ENCODE data around the gene PSMD12. TPM values are rescaled to one million over a fixed set of nuclear protein-coding genes. Genes with fewer than 3 reads are reported as not detected.

PSMD12 gene
- total RNA-seq, 1 experiment from 2014 or later: 84.4 TPM

GRCh38 chr17:67392111-67392510 is 25.7 kb upstream of the PSMD12 start:
- Histone ChIP-seq H3K4me1 (no peaks in the 10 kb centered on the region), H3K4me3 (ENCODE audit: low read depth, low read length) (no peak overlapping the region), H3K9me3 (no peaks in the 10 kb centered on the region), H3K36me3 (ENCODE audit: control insufficient read depth, insufficient read depth, low read length) (no peaks in the 10 kb centered on the region), H3K27me3 (replicated peaks; ENCODE audit: control insufficient read depth, insufficient read depth, low read length) (no peaks in the 10 kb centered on the region)
- Mint-ChIP-seq H3K36me3 (ENCODE audit: insufficient read depth, unreplicated experiment) (no peaks in the 10 kb centered on the region), H3K4me3 (ENCODE audit: unreplicated experiment) (no peak overlapping the region), H3K27ac (ENCODE audit: unreplicated experiment) (no peak overlapping the region), H3K9me3 (ENCODE audit: unreplicated experiment) (no peaks in the 10 kb centered on the region), H3K27me3 (ENCODE audit: insufficient read depth, unreplicated experiment) (no peaks in the 10 kb centered on the region), H3K4me1 (ENCODE audit: low read depth, unreplicated experiment) (peaks cover 8% of the 10 kb centered on the region)
- POLR2A ChIA-PET: no interaction called here
- CTCF ChIA-PET: no interaction called here
- DNase-seq: no peak
- no TSS peak for BruUV-seq (replicated peaks)
- TF ChIP-seq, protein P1, sequence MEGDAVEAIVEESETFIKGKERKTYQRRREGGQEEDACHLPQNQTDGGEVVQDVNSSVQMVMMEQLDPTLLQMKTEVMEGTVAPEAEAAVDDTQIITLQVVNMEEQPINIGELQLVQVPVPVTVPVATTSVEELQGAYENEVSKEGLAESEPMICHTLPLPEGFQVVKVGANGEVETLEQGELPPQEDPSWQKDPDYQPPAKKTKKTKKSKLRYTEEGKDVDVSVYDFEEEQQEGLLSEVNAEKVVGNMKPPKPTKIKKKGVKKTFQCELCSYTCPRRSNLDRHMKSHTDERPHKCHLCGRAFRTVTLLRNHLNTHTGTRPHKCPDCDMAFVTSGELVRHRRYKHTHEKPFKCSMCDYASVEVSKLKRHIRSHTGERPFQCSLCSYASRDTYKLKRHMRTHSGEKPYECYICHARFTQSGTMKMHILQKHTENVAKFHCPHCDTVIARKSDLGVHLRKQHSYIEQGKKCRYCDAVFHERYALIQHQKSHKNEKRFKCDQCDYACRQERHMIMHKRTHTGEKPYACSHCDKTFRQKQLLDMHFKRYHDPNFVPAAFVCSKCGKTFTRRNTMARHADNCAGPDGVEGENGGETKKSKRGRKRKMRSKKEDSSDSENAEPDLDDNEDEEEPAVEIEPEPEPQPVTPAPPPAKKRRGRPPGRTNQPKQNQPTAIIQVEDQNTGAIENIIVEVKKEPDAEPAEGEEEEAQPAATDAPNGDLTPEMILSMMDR (IDR thresholded peaks at IDR 0.05; ENCODE audit: insufficient read depth in 1 of 2, low read depth in 1 of 2, low read length in 1 of 2, severe bottlenecking in 1 of 2, unreplicated experiment in 1 of 2): no peak
- intact Hi-C loops (cut with micrococcal nuclease; ENCODE audit: unreplicated experiment): no loop called here

GRCh38 chr17:67390646-67391361 is 24.4 kb upstream of the PSMD12 start:
- peaks cover 8% of the 10 kb centered on the region for H3K4me1 Mint-ChIP-seq (ENCODE audit: low read depth, unreplicated experiment)
- POLR2A ChIA-PET: interaction anchor here (0.6 kb wide), 1 partner anchor 14 kb away, joined by 3 read pairs; no protein-coding TSS in a partner anchor
- H3K4me3 ChIP-seq (ENCODE audit: low read depth, low read length): no peak overlapping the region

GRCh38 chr17:67390006-67390645 is 23.7 kb upstream of the PSMD12 start:
- CTCF ChIA-PET: interaction anchor here (0.6 kb wide), 1 partner anchor 65 kb away, joined by 5 read pairs; no protein-coding TSS in a partner anchor
- no peaks in the 10 kb centered on the region for H3K27me3 Mint-ChIP-seq (ENCODE audit: insufficient read depth, unreplicated experiment)

More at GRCh38 chr17:67390646-67391361, 24.4 kb upstream of the PSMD12 start:
- Mint-ChIP-seq H3K27me3 (ENCODE audit: insufficient read depth, unreplicated experiment) (no peaks in the 10 kb centered on the region), H3K4me3 (ENCODE audit: unreplicated experiment) (no peak overlapping the region), H3K27ac (ENCODE audit: unreplicated experiment) (no peak overlapping the region), H3K9me3 (ENCODE audit: unreplicated experiment) (no peaks in the 10 kb centered on the region), H3K36me3 (ENCODE audit: insufficient read depth, unreplicated experiment) (no peaks in the 10 kb centered on the region)
- H3K4me1 ChIP-seq: no peaks in the 10 kb centered on the region
- no peaks in the 10 kb centered on the region for H3K9me3 ChIP-seq
- BruUV-seq (replicated peaks): no TSS peak
- intact Hi-C loops (cut with micrococcal nuclease; ENCODE audit: unreplicated experiment): no loop called here
- H3K36me3 ChIP-seq (ENCODE audit: control insufficient read depth, insufficient read depth, low read length): no peaks in the 10 kb centered on the region
- no peak for DNase-seq
- TF ChIP-seq, protein P1 (IDR thresholded peaks at IDR 0.05; ENCODE audit: insufficient read depth in 1 of 2, low read depth in 1 of 2, low read length in 1 of 2, severe bottlenecking in 1 of 2, unreplicated experiment in 1 of 2): no peak
- no peaks in the 10 kb centered on the region for H3K27me3 ChIP-seq (replicated peaks; ENCODE audit: control insufficient read depth, insufficient read depth, low read length)
- CTCF ChIA-PET: no interaction called here

More at GRCh38 chr17:67390006-67390645, 23.7 kb upstream of the PSMD12 start:
- no peaks in the 10 kb centered on the region for H3K9me3 ChIP-seq
- no peaks in the 10 kb centered on the region for H3K4me1 ChIP-seq
- H3K27me3 ChIP-seq (replicated peaks; ENCODE audit: control insufficient read depth, insufficient read depth, low read length): no peaks in the 10 kb centered on the region
- no peaks in the 10 kb centered on the region for H3K36me3 ChIP-seq (ENCODE audit: control insufficient read depth, insufficient read depth, low read length)
- intact Hi-C loops (cut with micrococcal nuclease; ENCODE audit: unreplicated experiment): no loop called here
- H3K4me3 Mint-ChIP-seq (ENCODE audit: unreplicated experiment): no peak overlapping the region
- TF ChIP-seq, protein P1 (IDR thresholded peaks at IDR 0.05; ENCODE audit: insufficient read depth in 1 of 2, low read depth in 1 of 2, low read length in 1 of 2, severe bottlenecking in 1 of 2, unreplicated experiment in 1 of 2): no peak
- H3K27ac Mint-ChIP-seq (ENCODE audit: unreplicated experiment): no peak overlapping the region
- DNase-seq: no peak
- no TSS peak for BruUV-seq (replicated peaks)
- peaks cover 8% of the 10 kb centered on the region for H3K4me1 Mint-ChIP-seq (ENCODE audit: low read depth, unreplicated experiment)
- no peak overlapping the region for H3K4me3 ChIP-seq (ENCODE audit: low read depth, low read length)
- no peaks in the 10 kb centered on the region for H3K9me3 Mint-ChIP-seq (ENCODE audit: unreplicated experiment)
- H3K36me3 Mint-ChIP-seq (ENCODE audit: insufficient read depth, unreplicated experiment): no peaks in the 10 kb centered on the region
- POLR2A ChIA-PET: interaction anchor here (0.6 kb wide), 1 partner anchor 15 kb away, joined by 3 read pairs; no protein-coding TSS in a partner anchor
